Natural killer cell (primary cell): ENCODE measurements around the gene NBPF14. TPM values are rescaled to one million over a fixed set of nuclear protein-coding genes. Genes with fewer than 3 reads are reported as not detected.
"Not testable (repeated sequence)": the region's sequence is repeated elsewhere in the genome, so short reads cannot be mapped to it uniquely, and the experiment has no call there.

ENCODE experiments used
- ATAC-seq, 3 donors: fragments of 150-1000 bp in 2 of 3; fragments of 200-7000 bp in 1 of 3; cut with Tn5 transposase; 1 replicate in 1 of 3; 2 replicates in 2 of 3; pipeline ENCODE4 v1.10.0; 2021; ENCODE audit warnings: mild to moderate bottlenecking in 2 of 3, moderate library complexity in 2 of 3
- DNase-seq, 2 donors: peaks; one replicate each; pipeline versions ENCODE4 v3.0.0 to v3.0.0-alpha.2; 2013 to 2021; ENCODE audit warnings: mixed read lengths in 1 of 2
- H3K27ac ChIP-seq: one replicate; pipeline ENCODE4 v1.5.1; 2013; ENCODE audit warnings: mild to moderate bottlenecking, low read length
- H3K27me3 ChIP-seq: one replicate; pipeline ENCODE4 v1.6.1; 2013; ENCODE audit warnings: low read length; ENCODE audit not compliant: control insufficient read depth, insufficient read depth
- H3K36me3 ChIP-seq: one replicate; pipeline ENCODE4 v1.6.1; 2013; ENCODE audit warnings: low read length; ENCODE audit not compliant: control insufficient read depth, insufficient read depth
- H3K4me1 ChIP-seq: one replicate; pipeline ENCODE4 v1.6.1; 2013; ENCODE audit warnings: low read length; ENCODE audit not compliant: control insufficient read depth, insufficient read depth
- H3K4me3 ChIP-seq: one replicate; pipeline ENCODE4 v1.5.1; 2013; ENCODE audit warnings: low read length
- H3K9me3 ChIP-seq: one replicate; pipeline ENCODE4 v1.6.1; 2013; ENCODE audit warnings: low read length; ENCODE audit not compliant: control insufficient read depth, insufficient read depth
- H3K27ac Mint-ChIP-seq, 2 donors: one replicate each; pipeline ENCODE4 v1.8.0; 2022; ENCODE audit warnings: mild to moderate bottlenecking in 2 of 2, mixed read lengths in 2 of 2, moderate library complexity in 1 of 2
- H3K27me3 Mint-ChIP-seq, 2 donors: one replicate each; pipeline ENCODE4 v1.8.0; 2022; ENCODE audit warnings: low read depth in 2 of 2, mixed read lengths in 2 of 2
- H3K36me3 Mint-ChIP-seq: one replicate; pipeline ENCODE4 v1.8.0; 2022; ENCODE audit warnings: mixed read lengths
- H3K4me1 Mint-ChIP-seq, 2 donors: one replicate each; pipeline ENCODE4 v1.8.0; 2022; ENCODE audit warnings: mixed read lengths in 2 of 2
- H3K4me3 Mint-ChIP-seq: one replicate; pipeline ENCODE4 v1.8.0; 2022; ENCODE audit warnings: mild to moderate bottlenecking, moderate library complexity, mixed read lengths
- H3K9me3 Mint-ChIP-seq, 2 donors: one replicate each; pipeline ENCODE4 v1.8.0; 2022; ENCODE audit warnings: mixed read lengths in 2 of 2
- WGBS: methylation state at CpG from one replicate; pipeline ENCODE4 v1.1.7; 2013; ENCODE audit warnings: missing lambda C conversion rate; ENCODE audit not compliant: insufficient coverage; 5-methylcytosine and 5-hydroxymethylcytosine counted together
- intact Hi-C: fragments of 100-400 bp; cut with micrococcal nuclease; formaldehyde crosslinking; loops from one replicate; pipeline ENCODE4 v1.14.2; 2022
- total RNA-seq, 4 donors: library from RNA; stranded (reverse); fragments of 120-200 nt in 1 of 4; gene quantifications; one replicate each; pipeline versions ENCODE4 v1.2.3 to v1.2.4, GENCODE V29; 2013 to 2022

Gene NBPF14, protein sequence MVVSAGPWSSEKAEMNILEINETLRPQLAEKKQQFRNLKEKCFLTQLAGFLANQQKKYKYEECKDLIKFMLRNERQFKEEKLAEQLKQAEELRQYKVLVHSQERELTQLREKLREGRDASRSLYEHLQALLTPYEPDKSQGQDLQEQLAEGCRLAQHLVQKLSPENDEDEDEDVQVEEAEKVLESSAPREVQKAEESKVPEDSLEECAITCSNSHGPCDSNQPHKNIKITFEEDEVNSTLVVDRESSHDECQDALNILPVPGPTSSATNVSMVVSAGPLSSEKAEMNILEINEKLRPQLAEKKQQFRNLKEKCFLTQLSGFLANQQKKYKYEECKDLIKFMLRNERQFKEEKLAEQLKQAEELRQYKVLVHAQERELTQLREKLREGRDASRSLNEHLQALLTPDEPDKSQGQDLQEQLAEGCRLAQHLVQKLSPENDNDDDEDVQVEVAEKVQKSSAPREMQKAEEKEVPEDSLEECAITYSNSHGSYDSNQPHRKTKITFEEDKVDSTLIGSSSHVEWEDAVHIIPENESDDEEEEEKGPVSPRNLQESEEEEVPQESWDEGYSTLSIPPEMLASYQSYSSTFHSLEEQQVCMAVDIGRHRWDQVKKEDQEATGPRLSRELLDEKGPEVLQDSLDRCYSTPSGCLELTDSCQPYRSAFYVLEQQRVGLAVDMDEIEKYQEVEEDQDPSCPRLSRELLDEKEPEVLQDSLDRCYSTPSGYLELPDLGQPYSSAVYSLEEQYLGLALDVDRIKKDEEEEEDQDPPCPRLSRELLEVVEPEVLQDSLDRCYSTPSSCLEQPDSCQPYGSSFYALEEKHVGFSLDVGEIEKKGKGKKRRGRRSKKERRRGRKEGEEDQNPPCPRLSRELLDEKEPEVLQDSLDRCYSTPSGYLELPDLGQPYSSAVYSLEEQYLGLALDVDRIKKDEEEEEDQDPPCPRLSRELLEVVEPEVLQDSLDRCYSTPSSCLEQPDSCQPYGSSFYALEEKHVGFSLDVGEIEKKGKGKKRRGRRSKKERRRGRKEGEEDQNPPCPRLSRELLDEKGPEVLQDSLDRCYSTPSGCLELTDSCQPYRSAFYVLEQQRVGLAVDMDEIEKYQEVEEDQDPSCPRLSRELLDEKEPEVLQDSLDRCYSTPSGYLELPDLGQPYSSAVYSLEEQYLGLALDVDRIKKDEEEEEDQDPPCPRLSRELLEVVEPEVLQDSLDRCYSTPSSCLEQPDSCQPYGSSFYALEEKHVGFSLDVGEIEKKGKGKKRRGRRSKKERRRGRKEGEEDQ (N-terminal part only)
- total RNA-seq = 10 to 100 TPM; 40.8 to 53.3 (median 51.8) TPM
- total RNA-seq (2013) = 68.1 TPM

DNA sequence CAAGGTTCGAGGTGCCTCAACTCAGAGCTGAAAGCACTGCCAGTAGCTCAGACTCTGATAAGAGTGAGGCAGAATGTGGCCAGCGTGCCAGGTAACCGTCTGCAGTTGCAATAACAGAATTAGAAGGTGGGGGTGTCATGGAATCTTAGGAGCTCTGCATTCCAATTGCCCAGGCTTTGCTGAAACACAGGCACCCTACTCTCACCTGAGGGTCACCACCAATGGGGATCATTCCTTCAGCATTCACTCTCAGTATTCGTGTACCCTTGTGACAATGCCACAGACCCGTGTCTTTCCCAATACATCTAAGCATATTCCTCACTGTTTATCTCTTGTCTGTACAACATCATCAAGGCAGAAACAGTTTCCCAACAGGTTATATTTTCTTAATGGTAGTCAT, at the start of gene NBPF14:
Gene NBPF14 (minus strand): TSS at position 101 of the 400 bp plus-strand sequence. CDS start 294 bp downstream, outside the sequence.
- H3K4me3 Mint-ChIP-seq = not testable (repeated sequence)

GRCh38 chr1:148625451-148625850, 29.6 kb upstream of the NBPF14 start:
- H3K9me3 Mint-ChIP-seq, H3K4me3 ChIP-seq, intact Hi-C loops, DNase-seq, H3K4me1 ChIP-seq, H3K4me1 Mint-ChIP-seq, H3K27ac Mint-ChIP-seq, H3K27me3 ChIP-seq, H3K27me3 Mint-ChIP-seq, H3K9me3 ChIP-seq, H3K36me3 Mint-ChIP-seq, H3K27ac ChIP-seq, ATAC-seq, H3K36me3 ChIP-seq, H3K4me3 Mint-ChIP-seq: not testable (repeated sequence)
- no CpG with 5 or more reads among the region's 6 CpGs for WGBS

More for the DNA sequence above, at the start of gene NBPF14:
- ATAC-seq, H3K27me3 Mint-ChIP-seq, H3K27me3 ChIP-seq, H3K27ac Mint-ChIP-seq, H3K9me3 ChIP-seq, H3K36me3 ChIP-seq, H3K27ac ChIP-seq, H3K36me3 Mint-ChIP-seq, intact Hi-C loops, H3K9me3 Mint-ChIP-seq, H3K4me3 ChIP-seq, H3K4me1 ChIP-seq, H3K4me1 Mint-ChIP-seq, DNase-seq: not testable (repeated sequence)
- WGBS = no CpG with 5 or more reads among the region's 5 CpGs

GRCh38 chr1:148618216-148618615, 22.4 kb upstream of the NBPF14 start:
- H3K27me3 Mint-ChIP-seq, H3K36me3 Mint-ChIP-seq, H3K9me3 ChIP-seq, H3K9me3 Mint-ChIP-seq, intact Hi-C loops, H3K27me3 ChIP-seq, H3K4me3 Mint-ChIP-seq, DNase-seq, H3K27ac ChIP-seq, H3K4me1 ChIP-seq, H3K27ac Mint-ChIP-seq, ATAC-seq, H3K36me3 ChIP-seq, H3K4me3 ChIP-seq, H3K4me1 Mint-ChIP-seq: not testable (repeated sequence)
- no CpG with 5 or more reads among the region's 1 CpG for WGBS

DNA sequence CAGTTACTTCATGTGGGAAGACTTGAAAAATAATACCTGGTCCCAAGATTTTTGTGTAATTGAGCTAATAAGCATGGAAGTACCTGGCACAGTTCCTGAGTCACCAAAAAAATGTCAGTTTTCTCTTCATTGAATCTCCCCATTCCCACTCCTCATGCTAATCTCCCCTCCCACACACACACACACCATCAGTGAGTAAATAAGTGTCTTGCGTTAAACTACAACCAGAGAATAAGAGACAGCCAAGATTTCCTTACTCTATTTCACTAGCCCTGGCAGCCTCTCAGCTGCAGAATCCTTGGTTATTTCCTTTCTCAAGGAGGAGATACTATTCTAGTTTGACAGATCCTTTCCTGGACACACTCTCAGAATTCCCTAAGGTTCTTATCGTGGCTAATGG, 9.5 kb upstream of the NBPF14 start:
- DNase-seq, H3K9me3 Mint-ChIP-seq, H3K4me1 ChIP-seq, H3K27ac Mint-ChIP-seq, intact Hi-C loops, H3K27me3 Mint-ChIP-seq, H3K4me3 Mint-ChIP-seq, H3K4me3 ChIP-seq, H3K27me3 ChIP-seq, ATAC-seq, H3K36me3 Mint-ChIP-seq, H3K9me3 ChIP-seq, H3K36me3 ChIP-seq, H3K4me1 Mint-ChIP-seq, H3K27ac ChIP-seq: not testable (repeated sequence)
- no CpG with 5 or more reads among the region's 2 CpGs for WGBS

- H3K9me3 ChIP-seq, H3K4me1 Mint-ChIP-seq, H3K27ac Mint-ChIP-seq, DNase-seq, H3K36me3 ChIP-seq, H3K27ac ChIP-seq, H3K4me3 Mint-ChIP-seq, H3K4me1 ChIP-seq, H3K36me3 Mint-ChIP-seq, H3K9me3 Mint-ChIP-seq, ATAC-seq, H3K4me3 ChIP-seq, H3K27me3 Mint-ChIP-seq, H3K27me3 ChIP-seq, intact Hi-C loops: not testable (repeated sequence)
- no CpG with 5 or more reads among the region's 5 CpGs for WGBS
Measured at GRCh38 chr1:148595360-148595759, 451 bp downstream of the NBPF14 start.

DNA sequence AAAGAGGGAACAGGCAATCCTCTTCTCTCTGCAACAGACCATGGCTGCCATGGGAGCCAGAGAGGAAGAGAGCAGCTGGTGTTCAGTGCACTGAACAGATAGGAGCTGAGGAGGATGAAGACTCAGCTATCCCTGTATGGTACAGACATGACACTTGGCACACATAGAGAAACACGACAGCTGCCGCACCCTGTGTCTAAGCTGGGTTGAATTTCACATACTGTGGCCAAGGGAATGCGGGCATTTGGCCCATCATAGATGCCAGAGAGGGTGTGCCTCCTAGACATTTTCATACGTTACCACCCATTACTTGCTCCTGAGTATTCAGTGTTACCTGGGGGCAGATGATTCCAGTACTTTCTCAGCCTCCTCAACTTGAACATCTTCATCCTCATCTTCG, 4.7 kb downstream of the NBPF14 start:
- ATAC-seq, H3K4me1 ChIP-seq, H3K27ac Mint-ChIP-seq, H3K36me3 Mint-ChIP-seq, H3K36me3 ChIP-seq, H3K27me3 Mint-ChIP-seq, intact Hi-C loops, H3K4me3 ChIP-seq, H3K9me3 ChIP-seq, H3K9me3 Mint-ChIP-seq, H3K27me3 ChIP-seq, DNase-seq, H3K4me1 Mint-ChIP-seq, H3K27ac ChIP-seq, H3K4me3 Mint-ChIP-seq: not testable (repeated sequence)
- no CpG with 5 or more reads among the region's 5 CpGs for WGBS

- H3K27me3 ChIP-seq, H3K36me3 Mint-ChIP-seq, H3K27ac Mint-ChIP-seq, H3K4me1 Mint-ChIP-seq, ATAC-seq, H3K4me3 Mint-ChIP-seq, H3K9me3 Mint-ChIP-seq, H3K27me3 Mint-ChIP-seq, H3K4me3 ChIP-seq, H3K36me3 ChIP-seq, H3K9me3 ChIP-seq, intact Hi-C loops, H3K27ac ChIP-seq, H3K4me1 ChIP-seq, DNase-seq: not testable (repeated sequence)
- 100% methylated on average over 2 of the region's 4 CpGs for WGBS
Measured at GRCh38 chr1:148532158-148532557, 63.7 kb downstream of the NBPF14 start.
